AG20443 (cell line): ENCODE measurements around the gene TBC1D21.

ENCODE experiments used
- DNase-seq: peaks from one replicate; pipeline ENCODE4 v3.0.0; 2012; ENCODE audit warnings: low spot score, mixed read lengths

Gene TBC1D21

GRCh38 chr15:73862276-73862675, 11.1 kb upstream of the TBC1D21 start:
- no peak for DNase-seq

GRCh38 chr15:73865379-73865778, 8.0 kb upstream of the TBC1D21 start:
- DNase-seq = no peak

GRCh38 chr15:73865904-73866303, 7.5 kb upstream of the TBC1D21 start:
- DNase-seq = no peak

GRCh38 chr15:73866481-73866880, 6.9 kb upstream of the TBC1D21 start:
- no peak for DNase-seq

- no peak for DNase-seq
Observed at GRCh38 chr15:73866881-73867410, 6.4 kb upstream of the TBC1D21 start.

- no peak for DNase-seq
Observed at GRCh38 chr15:73867426-73867825, 5.9 kb upstream of the TBC1D21 start.

- DNase-seq = no peak
Observed at GRCh38 chr15:73867956-73868355, 5.4 kb upstream of the TBC1D21 start.

- no peak for DNase-seq
Observed at GRCh38 chr15:73869216-73869995, 4.0 kb upstream of the TBC1D21 start.

- DNase-seq = no peak
Observed at GRCh38 chr15:73870700-73871408, 2.5 kb upstream of the TBC1D21 start.

- peak; percentile 62 for DNase-seq
Observed at GRCh38 chr15:73872346-73872745, 1.0 kb upstream of the TBC1D21 start.

GRCh38 chr15:73873889-73874511, 636 bp downstream of the TBC1D21 start:
- DNase-seq = peak; percentile 59

- no peak for DNase-seq
Observed at GRCh38 chr15:73879426-73879825, 6.1 kb downstream of the TBC1D21 start.

GRCh38 chr15:73881579-73882320, 8.4 kb downstream of the TBC1D21 start:
- no peak for DNase-seq

- no peak for DNase-seq
Observed at GRCh38 chr15:73882761-73883419, 9.5 kb downstream of the TBC1D21 start.

- DNase-seq = no peak
Observed at GRCh38 chr15:73884159-73884558, 10.8 kb downstream of the TBC1D21 start.

- DNase-seq = no peak
Observed at GRCh38 chr15:73885954-73886700, 12.8 kb downstream of the TBC1D21 start.

GRCh38 chr15:73886717-73887345, 13.5 kb downstream of the TBC1D21 start:
- DNase-seq = no peak

GRCh38 chr15:73887481-73887880, 14.1 kb downstream of the TBC1D21 start:
- no peak for DNase-seq

GRCh38 chr15:73888224-73889041, 15.1 kb downstream of the TBC1D21 start:
- DNase-seq = no peak
